Measurements from ENCODE around the gene NSUN5.
"Not testable (repeated sequence)": the region's sequence is repeated elsewhere in the genome, so short reads cannot be mapped to it uniquely, and the experiment has no call there.

- TF ChIP-seq CTCF, POLR2A (IDR thresholded peaks at IDR 0.05): not testable (repeated sequence)
Measured at GRCh38 chr7:73325424-73325823, 16.8 kb upstream of the NSUN5 start.
